Neural crest cell (in vitro differentiated cells): Measurements from ENCODE around the gene CCDC83. TPM values are rescaled to one million over a fixed set of nuclear protein-coding genes. Genes with fewer than 3 reads are reported as not detected.
"Not testable (repeated sequence)": the region's sequence is repeated elsewhere in the genome, so short reads cannot be mapped to it uniquely, and the experiment has no call there.

Experiments
- DNase-seq: peaks from one replicate; pipeline ENCODE4 v3.0.0; 2021; ENCODE audit warnings: low read depth, mixed read lengths, low spot score
- H3K27ac Mint-ChIP-seq: one replicate; pipeline ENCODE4 v1.8.0; 2021; ENCODE audit warnings: mild to moderate bottlenecking, mixed read lengths; ENCODE audit not compliant: unreplicated experiment
- H3K27me3 Mint-ChIP-seq: 2 replicates; pipeline ENCODE4 v1.8.0; 2021; ENCODE audit warnings: low read depth, mild to moderate bottlenecking, mixed read lengths
- H3K36me3 Mint-ChIP-seq: 2 replicates; pipeline ENCODE4 v1.8.0; 2021; ENCODE audit warnings: low read depth, mild to moderate bottlenecking, mixed read lengths
- H3K4me1 Mint-ChIP-seq: 2 replicates; pipeline ENCODE4 v1.8.0; 2021; ENCODE audit warnings: mixed read lengths
- H3K4me3 Mint-ChIP-seq: one replicate; pipeline ENCODE4 v1.8.0; 2021; ENCODE audit warnings: mild to moderate bottlenecking, mixed read lengths
- H3K9me3 Mint-ChIP-seq: 2 replicates; pipeline ENCODE4 v1.8.0; 2021; ENCODE audit warnings: mixed read lengths
- total RNA-seq: library from RNA; stranded (reverse); gene quantifications from 2 replicates; pipeline ENCODE4 v1.2.1, GENCODE V29; 2021
- TF ChIP-seq, protein P1 (sequence below): fragments of 200-600 bp; sonication (generic); conservative IDR thresholded peaks from 2 replicates; pipeline ENCODE4 v1.5.0; 2021; ENCODE audit warnings: antibody characterized with exemption, mild to moderate bottlenecking

The CCDC83 gene
- total RNA-seq, 1 donor from 2014 or later, result not detected

DNA sequence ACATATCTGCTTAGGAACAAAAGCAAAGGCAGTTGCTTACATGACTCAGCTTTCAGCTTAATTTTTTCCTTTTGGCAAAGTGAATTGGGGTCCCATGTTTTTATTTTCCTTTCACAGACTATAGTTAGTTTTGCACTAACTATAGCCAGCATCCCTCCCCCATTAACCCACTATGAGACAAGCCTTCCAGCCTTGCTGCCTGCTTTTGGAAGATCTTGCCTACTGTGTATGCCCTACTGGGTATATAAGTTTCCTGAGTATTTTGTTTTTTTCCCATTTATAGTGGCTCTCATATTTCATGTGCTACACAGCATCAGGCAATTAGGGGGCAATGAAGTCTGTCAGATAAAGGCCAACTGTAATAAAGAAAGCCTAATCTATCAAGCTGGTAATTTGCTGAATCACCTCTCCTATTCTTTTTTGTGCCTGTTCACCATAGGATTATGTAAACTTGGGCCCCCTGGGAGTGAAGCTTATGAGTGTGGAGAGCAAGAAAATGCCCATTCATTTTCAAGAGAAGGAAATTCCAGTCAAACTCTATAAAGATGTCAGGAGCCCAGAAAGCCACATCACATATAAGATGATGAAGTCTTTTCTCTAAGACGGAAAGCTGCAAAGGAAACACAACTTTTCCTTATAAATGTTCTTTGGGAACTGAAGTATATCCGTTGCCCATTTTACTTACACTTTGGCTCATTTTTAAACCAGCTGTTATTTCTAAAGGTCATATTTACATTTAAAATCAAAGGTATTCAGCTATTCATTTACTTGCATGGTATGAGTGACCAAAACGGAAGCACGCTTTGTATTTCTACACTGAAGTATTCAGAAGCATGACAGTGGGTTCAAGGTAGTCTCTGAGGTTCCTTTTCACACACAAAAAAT lies 64.0 kb downstream of the CCDC83 start:
- Mint-ChIP-seq H3K9me3 (peaks cover 9% of the 10 kb centered on the region), H3K4me3 (no peak overlapping the region), H3K36me3 (no peaks in the 10 kb centered on the region), H3K4me1 (no peaks in the 10 kb centered on the region), H3K27me3 (no peaks in the 10 kb centered on the region), H3K27ac (no peak overlapping the region)
- TF ChIP-seq, protein P1, sequence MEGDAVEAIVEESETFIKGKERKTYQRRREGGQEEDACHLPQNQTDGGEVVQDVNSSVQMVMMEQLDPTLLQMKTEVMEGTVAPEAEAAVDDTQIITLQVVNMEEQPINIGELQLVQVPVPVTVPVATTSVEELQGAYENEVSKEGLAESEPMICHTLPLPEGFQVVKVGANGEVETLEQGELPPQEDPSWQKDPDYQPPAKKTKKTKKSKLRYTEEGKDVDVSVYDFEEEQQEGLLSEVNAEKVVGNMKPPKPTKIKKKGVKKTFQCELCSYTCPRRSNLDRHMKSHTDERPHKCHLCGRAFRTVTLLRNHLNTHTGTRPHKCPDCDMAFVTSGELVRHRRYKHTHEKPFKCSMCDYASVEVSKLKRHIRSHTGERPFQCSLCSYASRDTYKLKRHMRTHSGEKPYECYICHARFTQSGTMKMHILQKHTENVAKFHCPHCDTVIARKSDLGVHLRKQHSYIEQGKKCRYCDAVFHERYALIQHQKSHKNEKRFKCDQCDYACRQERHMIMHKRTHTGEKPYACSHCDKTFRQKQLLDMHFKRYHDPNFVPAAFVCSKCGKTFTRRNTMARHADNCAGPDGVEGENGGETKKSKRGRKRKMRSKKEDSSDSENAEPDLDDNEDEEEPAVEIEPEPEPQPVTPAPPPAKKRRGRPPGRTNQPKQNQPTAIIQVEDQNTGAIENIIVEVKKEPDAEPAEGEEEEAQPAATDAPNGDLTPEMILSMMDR, result no peak
- no peak for DNase-seq

DNA sequence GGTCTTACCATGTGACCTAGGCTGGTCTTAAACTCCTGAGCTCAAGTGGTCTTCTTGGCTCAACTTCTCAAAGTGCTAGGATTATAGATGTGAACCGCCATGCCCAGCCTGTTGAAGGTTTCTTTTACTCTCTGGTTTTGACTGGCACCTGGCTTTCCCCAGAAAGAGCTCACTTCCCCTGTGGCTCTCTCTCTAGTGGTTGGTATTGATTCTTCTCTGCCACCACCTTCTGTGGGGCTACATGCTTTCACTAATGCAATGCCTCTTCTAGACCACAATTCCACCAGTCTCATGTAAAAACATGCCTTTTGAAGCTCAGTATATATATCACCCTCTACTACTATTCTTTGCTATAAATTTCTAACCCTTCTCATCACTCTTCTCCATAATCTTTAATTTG lies 67.2 kb downstream of the CCDC83 start:
- TF ChIP-seq, protein P1, result no peak
- no peaks in the 10 kb centered on the region for H3K27me3 Mint-ChIP-seq

DNA sequence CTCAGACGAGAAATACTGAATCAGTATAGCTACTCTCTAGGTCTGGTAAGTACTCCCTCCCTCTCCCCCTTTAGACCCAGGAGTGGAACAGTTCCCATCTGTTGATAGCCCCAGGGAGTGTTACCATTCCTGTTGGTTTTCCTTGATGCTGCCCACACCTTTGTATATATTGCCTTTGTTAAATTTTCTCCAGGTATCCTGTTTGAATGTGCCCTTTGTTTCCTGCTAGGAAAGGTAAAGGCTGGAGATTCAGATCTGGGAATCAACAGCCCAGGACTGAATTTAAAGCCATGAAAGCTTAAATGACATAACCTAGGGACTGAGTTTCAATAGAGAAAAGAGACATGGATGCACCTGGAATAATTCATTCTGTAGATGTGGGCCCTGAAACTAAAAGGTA lies 68.3 kb downstream of the CCDC83 start:
- no peak overlapping the region for H3K27ac Mint-ChIP-seq
- H3K4me3 Mint-ChIP-seq, result no peak overlapping the region
- H3K4me1 Mint-ChIP-seq, result no peaks in the 10 kb centered on the region

More for the DNA sequence above, 67.2 kb downstream of the CCDC83 start:
- Mint-ChIP-seq H3K36me3 (peaks cover 6% of the 10 kb centered on the region), H3K27ac (no peak overlapping the region), H3K4me1 (no peaks in the 10 kb centered on the region), H3K4me3 (no peak overlapping the region), H3K9me3 (peaks cover 6% of the 10 kb centered on the region)
- no peak for DNase-seq

DNA sequence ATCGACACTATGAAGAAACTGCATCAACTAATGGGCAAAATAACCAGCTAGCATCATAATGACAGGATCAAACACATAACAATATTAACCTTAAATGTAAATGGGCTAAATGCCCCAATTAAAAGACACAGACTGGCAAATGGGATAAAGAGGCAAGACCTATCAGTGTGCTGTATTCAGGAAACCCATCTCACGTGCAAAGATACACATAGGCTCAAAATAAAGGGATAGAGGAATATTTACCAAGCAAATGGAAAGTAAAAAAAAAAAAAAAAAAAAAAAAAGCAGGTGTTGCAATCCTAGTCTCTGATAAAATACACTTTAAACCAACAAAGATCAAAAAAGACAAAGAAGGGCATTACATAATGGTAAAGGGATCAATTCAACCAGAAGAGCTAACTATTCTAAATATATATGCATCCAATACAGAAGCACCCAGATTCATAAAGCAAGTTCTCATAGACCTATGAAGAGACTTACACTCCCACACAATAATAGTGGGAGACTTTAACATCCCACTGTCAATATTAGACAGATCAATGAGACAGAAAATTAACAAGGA lies 71.6 kb downstream of the CCDC83 start:
- not testable (repeated sequence) for H3K4me1 Mint-ChIP-seq, H3K27ac Mint-ChIP-seq, H3K4me3 Mint-ChIP-seq, DNase-seq, H3K27me3 Mint-ChIP-seq
- Mint-ChIP-seq H3K36me3 (peaks cover 12% of the 10 kb centered on the region), H3K9me3 (peaks cover 16% of the 10 kb centered on the region)

More for the DNA sequence above, 68.3 kb downstream of the CCDC83 start:
- Mint-ChIP-seq H3K9me3 (peaks cover 6% of the 10 kb centered on the region), H3K27me3 (no peaks in the 10 kb centered on the region), H3K36me3 (peaks cover 8% of the 10 kb centered on the region)
- DNase-seq, result no peak
- TF ChIP-seq, protein P1, result no peak

DNA sequence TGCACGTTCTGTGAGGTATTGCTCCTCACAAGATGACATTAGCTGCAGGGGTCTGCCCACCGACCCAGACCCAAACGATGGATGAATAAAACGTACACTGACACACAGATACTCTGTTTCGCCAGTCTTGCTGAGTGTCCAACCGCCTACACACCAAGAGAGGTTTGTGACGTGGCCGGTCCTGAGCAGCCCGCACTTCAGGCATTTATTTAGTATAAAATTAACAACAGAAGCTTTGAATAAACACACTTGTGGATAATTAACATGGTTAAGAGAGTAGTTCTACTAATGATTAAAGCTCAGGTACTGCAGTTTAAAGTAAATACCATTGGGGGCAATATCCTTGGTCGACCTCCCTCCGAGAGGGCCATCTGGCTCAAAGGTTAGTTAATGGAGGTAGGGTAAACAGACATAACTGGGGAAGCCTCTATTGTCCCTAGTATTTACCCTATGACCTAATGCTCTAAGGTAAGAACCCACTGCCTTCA lies 75.7 kb downstream of the CCDC83 start:
- TF ChIP-seq, protein P1, result no peak
- Mint-ChIP-seq H3K27me3 (no peaks in the 10 kb centered on the region), H3K27ac (no peak overlapping the region), H3K4me1 (no peaks in the 10 kb centered on the region), H3K4me3 (no peak overlapping the region), H3K9me3 (peaks cover 12% of the 10 kb centered on the region), H3K36me3 (peaks cover 11% of the 10 kb centered on the region)
- no peak for DNase-seq

DNA sequence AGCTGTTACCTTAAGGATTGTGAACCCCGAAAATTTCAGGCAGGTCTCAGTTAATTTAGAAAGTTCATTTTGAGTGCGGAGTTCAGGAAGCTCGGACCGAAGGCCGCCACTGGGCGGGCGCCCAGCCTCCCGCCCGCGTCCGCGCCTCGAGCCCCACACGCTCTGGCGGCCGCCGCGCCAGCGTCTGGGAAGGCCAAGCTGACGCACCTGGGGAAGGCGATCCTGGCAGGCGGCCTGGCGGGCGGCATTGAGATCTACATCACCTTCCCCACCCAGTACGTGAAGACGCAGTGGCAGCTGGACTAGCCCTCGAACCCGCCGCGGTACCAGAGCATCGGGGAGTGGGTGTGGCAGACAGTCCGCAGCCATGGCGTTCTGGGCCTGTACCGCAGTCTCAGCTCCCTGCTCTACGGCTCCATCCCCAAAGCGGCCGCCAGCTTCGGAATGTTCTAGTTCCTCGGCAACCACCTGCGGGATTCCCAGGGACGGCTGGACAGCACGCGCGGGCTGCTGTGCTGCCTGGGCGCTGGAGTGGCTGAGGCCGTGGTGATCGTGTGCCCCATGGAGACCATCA lies 79.5 kb downstream of the CCDC83 start:
- no peaks in the 10 kb centered on the region for H3K4me1 Mint-ChIP-seq
- no peak overlapping the region for H3K27ac Mint-ChIP-seq
- peaks cover 16% of the 10 kb centered on the region for H3K9me3 Mint-ChIP-seq
- no peaks in the 10 kb centered on the region for H3K27me3 Mint-ChIP-seq
- peaks cover 7% of the 10 kb centered on the region for H3K36me3 Mint-ChIP-seq
- TF ChIP-seq, protein P1, result no peak
- no peak for DNase-seq
- no peak overlapping the region for H3K4me3 Mint-ChIP-seq
